ENCODE measurements around the gene PPP2R3A.

DNA sequence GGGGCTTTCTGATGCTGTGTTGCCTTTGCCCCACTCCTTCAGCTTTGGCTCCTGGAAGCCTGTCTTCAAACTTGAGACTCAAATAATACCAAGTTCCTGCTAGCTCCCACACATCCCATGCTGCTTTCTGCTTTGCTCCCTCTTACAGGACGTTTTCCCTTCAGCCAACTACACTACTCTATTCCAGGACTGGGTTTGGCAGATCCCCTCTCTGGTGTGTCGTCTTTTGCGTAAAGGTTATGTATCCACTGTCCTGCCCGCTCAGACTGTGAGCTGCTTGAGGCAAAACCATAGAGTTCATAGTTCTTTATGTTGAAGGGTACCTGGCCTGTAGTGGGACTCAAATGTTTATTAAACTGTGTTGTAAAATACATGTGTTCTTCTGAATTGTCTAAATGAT is 25.4 kb downstream of the PPP2R3A start:
- TF ChIP-seq EZH2phosphoT487 (IDR thresholded peaks at IDR 0.05; ENCODE audit: insufficient read depth, low read depth) (no peak), EZH2 (IDR thresholded peaks at IDR 0.05; ENCODE audit: insufficient read depth, poor library complexity, severe bottlenecking) (no peak)

Measured in GM23248 (cell line).